LHCN-M2 (cell line): ENCODE results near the gene ATF2. TPM values are rescaled to one million over a fixed set of nuclear protein-coding genes. Genes with fewer than 3 reads are reported as not detected.
A peak's percentile ranks its signal among the peaks of the same experiment; 100 is the strongest.

Experiments
- DNase-seq: peaks from one replicate; pipeline ENCODE4 v3.0.0-alpha.2; 2012; ENCODE audit warnings: low read depth
- total RNA-seq: library from RNA; depleted of rRNA; stranded (reverse); fragments of >200 nt; gene quantifications from 2 replicates; pipeline ENCODE4 v1.2.3, GENCODE V29; 2014; rRNA removed

The ATF2 gene
- total RNA-seq, 1 experiment from 2014 or later: 37.3 TPM

GRCh38 chr2:175027755-175028154 lies 140.2 kb downstream of the ATF2 start:
- no peak for DNase-seq

- DNase-seq: no peak
Measured at GRCh38 chr2:175026385-175026784, 141.6 kb downstream of the ATF2 start.

- peak; percentile 94 for DNase-seq
Measured at GRCh38 chr2:175025946-175026345, 142.1 kb downstream of the ATF2 start.

GRCh38 chr2:175025233-175025632 lies 142.8 kb downstream of the ATF2 start:
- DNase-seq: no peak

- no peak for DNase-seq
Measured at GRCh38 chr2:175022923-175023322, 145.1 kb downstream of the ATF2 start.

Other genes starting within 250 kb of the ATF2 start
- 61.4 and 61.7 TPM in 2 replicates for gene CHN1, start 162.8 kb downstream of the ATF2 start, total RNA-seq
- gene ATP5MC3, start 13.5 kb upstream of the ATF2 start, total RNA-seq: 176 and 215 TPM in 2 replicates